Measurements from ENCODE around the gene SLIT3. TPM values are rescaled to one million over a fixed set of nuclear protein-coding genes. Genes with fewer than 3 reads are reported as not detected.

The SLIT3 gene
- total and polyA plus RNA-seq, 9 of the 15 experiments (the other 6 are each of a cell fraction or from before 2014, with no cell fraction given): 0.01 to 0.04 TPM; not detected in 7

- Histone ChIP-seq H3K4me3 (no peak overlapping the region), H3K9me3 (replicated peaks; ENCODE audit: control insufficient read depth, insufficient read depth, low read depth, low read length) (no peaks in the 10 kb centered on the region), H3K4me2 (ENCODE audit: insufficient read depth, low read length) (no peak overlapping the region), H4K20me1 (replicated peaks; ENCODE audit: control insufficient read depth, insufficient read depth, low read length) (no peaks in the 10 kb centered on the region; the same call in 1 of the 2 replicates), H3K9me1 (ENCODE audit: control insufficient read depth, insufficient read depth, low read length) (no peaks in the 10 kb centered on the region), H3K4me1 (replicated peaks in 1 of 2; ENCODE audit: control insufficient read depth in 2 of 2, insufficient read depth in 2 of 2, low read length in 2 of 2) (no peaks in the 10 kb centered on the region), H3K36me3 (ENCODE audit: control insufficient read depth, insufficient read depth, low read length) (no peaks in the 10 kb centered on the region), H2AFZ (ENCODE audit: low read depth, low read length) (no peak overlapping the region), H3K27ac (ENCODE audit: extremely low read depth, low read depth, low read length) (no peak overlapping the region), H3K9ac (ENCODE audit: insufficient read depth in 1 of 2, low read depth in 2 of 2, low read length in 2 of 2) (no peak overlapping the region), H3K27me3 (ENCODE audit: control insufficient read depth in 2 of 2, insufficient read depth in 2 of 2, low read length in 2 of 2) (peaks cover 5 to 45% of the 10 kb centered on the region in 2 experiments; a peak in 4 of 5 replicates), H3K79me2 (ENCODE audit: control insufficient read depth, insufficient read depth, low read length) (no peaks in the 10 kb centered on the region)
- intact Hi-C loops (cut with micrococcal nuclease): no loop called here
- FAIRE-seq: no peak
- CTCF ChIA-PET (ENCODE audit: low intra/inter-chr PET ratio): no interaction called here
- DNase-seq (ENCODE audit: extremely low read depth in 1 of 4, low spot score in 3 of 4): no peak
- no TSS peak for BruUV-seq (replicated peaks)
- in situ Hi-C loops (cut with MboI): no loop called here
- 1% methylated on average over 12 of the region's 12 CpGs for WGBS (ENCODE audit: insufficient coverage, low coverage, missing lambda C conversion rate)
- TF ChIP-seq, protein P1, sequence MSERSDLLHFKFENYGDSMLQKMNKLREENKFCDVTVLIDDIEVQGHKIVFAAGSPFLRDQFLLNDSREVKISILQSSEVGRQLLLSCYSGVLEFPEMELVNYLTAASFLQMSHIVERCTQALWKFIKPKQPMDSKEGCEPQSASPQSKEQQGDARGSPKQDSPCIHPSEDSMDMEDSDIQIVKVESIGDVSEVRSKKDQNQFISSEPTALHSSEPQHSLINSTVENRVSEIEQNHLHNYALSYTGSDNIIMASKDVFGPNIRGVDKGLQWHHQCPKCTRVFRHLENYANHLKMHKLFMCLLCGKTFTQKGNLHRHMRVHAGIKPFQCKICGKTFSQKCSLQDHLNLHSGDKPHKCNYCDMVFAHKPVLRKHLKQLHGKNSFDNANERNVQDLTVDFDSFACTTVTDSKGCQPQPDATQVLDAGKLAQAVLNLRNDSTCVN (CRISPR knock-in tag; IDR thresholded peaks at IDR 0.05): no peak
- no peak for TF ChIP-seq EZH2 (IDR thresholded peaks at IDR 0.05; ENCODE audit: borderline replicate concordance, low read depth, low read length)
- no peak for TF ChIP-seq MYC (IDR thresholded peaks at IDR 0.05; ENCODE audit: low read depth, low read length)
- TF ChIP-seq MYC (CRISPR knock-in tag; IDR thresholded peaks at IDR 0.05; ENCODE audit: borderline replicate concordance, low read depth): no peak
- no peak for TF ChIP-seq ASH1L (IDR thresholded peaks at IDR 0.05; ENCODE audit: borderline replicate concordance, low read depth, partially characterized antibody)
- no peak for TF ChIP-seq SMARCC2 (IDR thresholded peaks at IDR 0.05; ENCODE audit: low read depth)
- TF ChIP-seq KLF16 (IDR thresholded peaks at IDR 0.05): no peak
- TF ChIP-seq, protein P2, sequence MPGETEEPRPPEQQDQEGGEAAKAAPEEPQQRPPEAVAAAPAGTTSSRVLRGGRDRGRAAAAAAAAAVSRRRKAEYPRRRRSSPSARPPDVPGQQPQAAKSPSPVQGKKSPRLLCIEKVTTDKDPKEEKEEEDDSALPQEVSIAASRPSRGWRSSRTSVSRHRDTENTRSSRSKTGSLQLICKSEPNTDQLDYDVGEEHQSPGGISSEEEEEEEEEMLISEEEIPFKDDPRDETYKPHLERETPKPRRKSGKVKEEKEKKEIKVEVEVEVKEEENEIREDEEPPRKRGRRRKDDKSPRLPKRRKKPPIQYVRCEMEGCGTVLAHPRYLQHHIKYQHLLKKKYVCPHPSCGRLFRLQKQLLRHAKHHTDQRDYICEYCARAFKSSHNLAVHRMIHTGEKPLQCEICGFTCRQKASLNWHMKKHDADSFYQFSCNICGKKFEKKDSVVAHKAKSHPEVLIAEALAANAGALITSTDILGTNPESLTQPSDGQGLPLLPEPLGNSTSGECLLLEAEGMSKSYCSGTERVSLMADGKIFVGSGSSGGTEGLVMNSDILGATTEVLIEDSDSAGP (CRISPR knock-in tag; IDR thresholded peaks at IDR 0.05): no peak
- no peak for TF ChIP-seq ZNF23 (CRISPR knock-in tag; IDR thresholded peaks at IDR 0.05)
- TF ChIP-seq ZNF830 (CRISPR knock-in tag; IDR thresholded peaks at IDR 0.05): no peak
- no peak for TF ChIP-seq NUFIP1 (IDR thresholded peaks at IDR 0.05; ENCODE audit: partially characterized antibody)
- TF ChIP-seq CBX2 (IDR thresholded peaks at IDR 0.05; ENCODE audit: insufficient read depth, low read length, poor library complexity, severe bottlenecking): no peak
- TF ChIP-seq, protein P3, sequence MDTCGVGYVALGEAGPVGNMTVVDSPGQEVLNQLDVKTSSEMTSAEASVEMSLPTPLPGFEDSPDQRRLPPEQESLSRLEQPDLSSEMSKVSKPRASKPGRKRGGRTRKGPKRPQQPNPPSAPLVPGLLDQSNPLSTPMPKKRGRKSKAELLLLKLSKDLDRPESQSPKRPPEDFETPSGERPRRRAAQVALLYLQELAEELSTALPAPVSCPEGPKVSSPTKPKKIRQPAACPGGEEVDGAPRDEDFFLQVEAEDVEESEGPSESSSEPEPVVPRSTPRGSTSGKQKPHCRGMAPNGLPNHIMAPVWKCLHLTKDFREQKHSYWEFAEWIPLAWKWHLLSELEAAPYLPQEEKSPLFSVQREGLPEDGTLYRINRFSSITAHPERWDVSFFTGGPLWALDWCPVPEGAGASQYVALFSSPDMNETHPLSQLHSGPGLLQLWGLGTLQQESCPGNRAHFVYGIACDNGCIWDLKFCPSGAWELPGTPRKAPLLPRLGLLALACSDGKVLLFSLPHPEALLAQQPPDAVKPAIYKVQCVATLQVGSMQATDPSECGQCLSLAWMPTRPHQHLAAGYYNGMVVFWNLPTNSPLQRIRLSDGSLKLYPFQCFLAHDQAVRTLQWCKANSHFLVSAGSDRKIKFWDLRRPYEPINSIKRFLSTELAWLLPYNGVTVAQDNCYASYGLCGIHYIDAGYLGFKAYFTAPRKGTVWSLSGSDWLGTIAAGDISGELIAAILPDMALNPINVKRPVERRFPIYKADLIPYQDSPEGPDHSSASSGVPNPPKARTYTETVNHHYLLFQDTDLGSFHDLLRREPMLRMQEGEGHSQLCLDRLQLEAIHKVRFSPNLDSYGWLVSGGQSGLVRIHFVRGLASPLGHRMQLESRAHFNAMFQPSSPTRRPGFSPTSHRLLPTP (IDR thresholded peaks at IDR 0.05; ENCODE audit: borderline replicate concordance, extremely low read depth, insufficient read length): no peak
- no peak for TF ChIP-seq SMARCB1 (IDR thresholded peaks at IDR 0.05; ENCODE audit: insufficient read length, low read depth)
- TF ChIP-seq U2AF2 (optimal IDR thresholded peaks at IDR 0.05; ENCODE audit: low read depth, low read length): no peak
- no peak for TF ChIP-seq TCF7 (IDR thresholded peaks at IDR 0.05; ENCODE audit: borderline replicate concordance)
- TF ChIP-seq CTBP1 (IDR thresholded peaks at IDR 0.05; ENCODE audit: borderline replicate concordance): no peak
- no peak for TF ChIP-seq ZNF124 (CRISPR knock-in tag; IDR thresholded peaks at IDR 0.05)
- POLR2A ChIA-PET: interaction anchor here (1.5 kb wide), 1 partner anchor 19 kb away, joined by 4 read pairs; no protein-coding TSS in a partner anchor
- ATAC-seq: no peak
These were observed 418.7 kb downstream of the SLIT3 start for GRCh38 chr5:168882283-168882682.
